Measurements from ENCODE around the gene CACTIN.
"Not testable (repeated sequence)": the region's sequence is repeated elsewhere in the genome, so short reads cannot be mapped to it uniquely, and the experiment has no call there.

The CACTIN gene

DNA sequence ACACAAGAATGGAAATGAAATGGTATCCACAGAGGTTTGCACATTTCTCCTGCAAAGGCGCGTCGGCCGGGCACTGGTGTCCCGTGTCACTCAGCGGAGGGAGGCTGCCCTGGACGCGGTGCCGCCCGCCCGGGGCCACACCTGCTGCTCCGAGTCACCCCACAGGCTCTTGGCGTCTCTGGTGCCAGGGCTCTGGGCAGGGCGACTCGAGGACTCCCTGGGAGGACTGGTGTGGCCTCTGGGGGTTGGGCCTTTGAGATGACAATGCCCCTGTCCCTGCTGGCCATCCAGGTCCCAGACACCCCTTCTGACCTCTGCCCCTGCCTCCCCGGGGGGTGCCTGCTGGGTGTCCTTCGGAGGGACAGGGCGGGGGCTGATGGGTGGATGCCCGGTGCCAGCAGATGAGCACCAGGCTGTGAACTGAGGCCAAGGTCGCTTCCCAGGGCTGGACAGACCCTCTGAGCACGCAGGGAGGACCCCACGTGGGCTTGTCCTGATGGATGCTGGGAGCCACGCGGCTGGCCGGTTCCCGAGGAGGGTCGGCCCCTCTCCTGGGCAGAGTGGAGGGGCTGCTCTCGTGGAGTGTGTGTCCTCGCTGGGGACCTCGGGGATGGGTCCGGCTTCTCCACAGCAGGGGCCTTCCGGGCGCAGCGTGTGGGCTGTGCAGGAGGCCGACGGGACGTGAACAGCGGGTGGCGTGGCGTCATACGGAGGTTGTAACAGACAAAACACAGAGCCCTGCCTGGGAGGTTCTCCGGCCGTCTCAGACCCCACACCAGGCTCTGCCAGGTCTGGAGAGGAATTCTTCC lies 4.7 kb upstream of the CACTIN start:
- H3K27ac ChIP-seq (ENCODE audit: low read length) = no peak overlapping the region
- no peaks in the 10 kb centered on the region for H3K27me3 ChIP-seq (ENCODE audit: insufficient read depth, low read length)
- H3K9me3 ChIP-seq (ENCODE audit: insufficient read depth, low read depth, low read length) = no peaks in the 10 kb centered on the region
- H3K36me3 ChIP-seq (ENCODE audit: insufficient read depth, low read depth, low read length) = no peaks in the 10 kb centered on the region
- no peak overlapping the region for H3K9ac ChIP-seq (ENCODE audit: low read depth, low read length)
- no peak overlapping the region for H3K4me3 ChIP-seq (ENCODE audit: low read length)
- H3K4me1 ChIP-seq (ENCODE audit: insufficient read depth, low read length) = no peaks in the 10 kb centered on the region

DNA sequence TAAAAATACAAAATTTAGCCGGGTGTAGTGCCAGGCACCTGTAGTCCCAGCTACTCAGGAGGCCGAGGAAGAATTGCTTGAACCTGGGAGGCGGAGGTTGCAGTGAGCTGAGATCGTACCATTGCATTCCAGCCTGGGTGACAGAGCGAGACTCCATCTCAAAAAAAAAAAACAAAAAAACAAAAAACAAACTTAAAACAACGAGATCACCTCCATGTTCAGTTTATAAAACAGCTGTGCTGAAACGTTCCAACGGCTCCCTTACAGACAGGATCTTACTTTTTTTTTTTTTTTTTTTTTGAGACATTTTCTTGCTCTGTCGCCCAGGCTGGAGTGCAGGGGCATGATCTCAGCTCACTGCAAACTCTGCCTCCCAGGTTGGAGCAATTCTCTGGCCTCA lies 2.2 kb upstream of the CACTIN start:
- not testable (repeated sequence) for H3K36me3 ChIP-seq (ENCODE audit: insufficient read depth, low read depth, low read length); H3K4me3 ChIP-seq (ENCODE audit: low read length); H3K9me3 ChIP-seq (ENCODE audit: insufficient read depth, low read depth, low read length); H3K27me3 ChIP-seq (ENCODE audit: insufficient read depth, low read length); H3K27ac ChIP-seq (ENCODE audit: low read length); H3K9ac ChIP-seq (ENCODE audit: low read depth, low read length); H3K4me1 ChIP-seq (ENCODE audit: insufficient read depth, low read length)

DNA sequence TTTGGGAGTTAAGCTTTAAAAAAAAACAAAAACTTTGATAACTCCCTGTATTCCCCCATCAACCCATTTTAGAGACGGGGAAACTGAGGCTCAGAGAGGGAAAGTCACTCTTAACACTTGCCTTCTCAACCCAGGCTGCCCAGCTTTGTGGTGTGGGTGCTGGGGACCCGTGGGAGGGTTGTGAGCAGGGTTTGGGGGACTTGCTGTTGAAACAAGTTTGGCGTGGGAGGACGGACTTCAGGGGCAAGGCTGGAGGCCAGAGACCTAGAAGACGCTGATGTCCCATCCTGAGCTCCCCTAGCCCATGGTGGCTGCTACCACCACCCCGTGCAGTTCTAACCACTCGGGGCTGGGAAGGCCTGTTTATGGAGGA lies 747 bp upstream of the CACTIN start:
- Histone ChIP-seq H3K36me3 (ENCODE audit: insufficient read depth, low read depth, low read length) (peaks cover 5% of the 10 kb centered on the region), H3K9me3 (ENCODE audit: insufficient read depth, low read depth, low read length) (no peaks in the 10 kb centered on the region), H3K4me1 (ENCODE audit: insufficient read depth, low read length) (no peaks in the 10 kb centered on the region), H3K27ac (ENCODE audit: low read length) (no peak overlapping the region), H3K27me3 (ENCODE audit: insufficient read depth, low read length) (no peaks in the 10 kb centered on the region), H3K9ac (ENCODE audit: low read depth, low read length) (no peak overlapping the region), H3K4me3 (ENCODE audit: low read length) (peak overlapping the region; percentile 21; the same call in 1 of the 2 replicates)

DNA sequence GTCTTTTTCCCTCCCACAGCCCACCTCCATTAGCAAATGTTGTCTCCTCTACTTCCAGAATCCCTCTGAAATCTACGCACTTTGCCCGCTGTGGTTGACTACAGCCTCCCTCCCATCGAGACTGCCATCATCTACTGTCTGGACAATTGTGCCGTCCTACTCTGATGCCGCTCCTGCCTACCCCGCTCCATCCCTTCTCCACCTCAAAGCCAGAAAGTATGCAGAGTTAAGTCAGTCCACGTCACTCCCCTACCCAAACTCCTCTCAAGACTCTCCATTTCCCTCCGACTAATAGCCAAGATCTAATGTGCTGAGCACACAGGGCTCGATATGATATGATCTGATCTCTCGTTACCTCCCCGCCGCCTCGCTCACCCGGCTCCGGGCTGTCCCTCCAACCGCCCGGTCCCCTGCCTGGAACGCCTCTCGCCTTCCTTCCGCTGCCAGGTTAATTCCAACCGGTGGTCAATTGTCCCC lies 556 bp downstream of the CACTIN start:
- Histone ChIP-seq H3K9me3 (ENCODE audit: insufficient read depth, low read depth, low read length) (no peaks in the 10 kb centered on the region), H3K4me1 (ENCODE audit: insufficient read depth, low read length) (no peaks in the 10 kb centered on the region), H3K4me3 (ENCODE audit: low read length) (peak overlapping the region; percentile 99), H3K9ac (ENCODE audit: low read depth, low read length) (peak overlapping the region; percentile 95), H3K27ac (ENCODE audit: low read length) (peak overlapping the region; percentile 98), H3K36me3 (ENCODE audit: insufficient read depth, low read depth, low read length) (peaks cover 7% of the 10 kb centered on the region), H3K27me3 (ENCODE audit: insufficient read depth, low read length) (no peaks in the 10 kb centered on the region)

DNA sequence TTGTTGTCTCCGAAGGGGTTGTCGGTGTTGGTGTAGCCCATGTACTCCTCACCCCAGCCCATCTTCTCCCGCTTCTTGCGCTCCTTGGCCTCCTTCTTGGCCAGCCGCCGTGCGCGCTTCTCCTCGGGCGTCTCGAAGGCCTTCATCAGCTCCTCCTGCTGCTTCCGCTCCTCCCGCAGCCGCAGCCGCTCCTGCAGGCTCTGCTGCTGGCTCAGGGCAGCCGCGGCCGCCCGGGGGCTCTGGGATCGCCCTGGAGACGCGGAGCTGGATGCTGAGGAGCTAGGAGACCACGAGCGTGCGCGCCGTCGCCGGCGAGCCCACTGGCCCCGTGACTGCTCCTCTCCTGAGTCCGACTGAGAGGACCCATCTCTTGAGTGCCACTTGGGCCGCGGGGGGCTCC lies 2.9 kb downstream of the CACTIN start:
- Histone ChIP-seq H3K27ac (ENCODE audit: low read length) (no peak overlapping the region), H3K4me3 (ENCODE audit: low read length) (no peak overlapping the region), H3K27me3 (ENCODE audit: insufficient read depth, low read length) (no peaks in the 10 kb centered on the region), H3K9ac (ENCODE audit: low read depth, low read length) (no peak overlapping the region), H3K36me3 (ENCODE audit: insufficient read depth, low read depth, low read length) (peaks cover 7% of the 10 kb centered on the region), H3K9me3 (ENCODE audit: insufficient read depth, low read depth, low read length) (no peaks in the 10 kb centered on the region), H3K4me1 (ENCODE audit: insufficient read depth, low read length) (no peaks in the 10 kb centered on the region)

DNA sequence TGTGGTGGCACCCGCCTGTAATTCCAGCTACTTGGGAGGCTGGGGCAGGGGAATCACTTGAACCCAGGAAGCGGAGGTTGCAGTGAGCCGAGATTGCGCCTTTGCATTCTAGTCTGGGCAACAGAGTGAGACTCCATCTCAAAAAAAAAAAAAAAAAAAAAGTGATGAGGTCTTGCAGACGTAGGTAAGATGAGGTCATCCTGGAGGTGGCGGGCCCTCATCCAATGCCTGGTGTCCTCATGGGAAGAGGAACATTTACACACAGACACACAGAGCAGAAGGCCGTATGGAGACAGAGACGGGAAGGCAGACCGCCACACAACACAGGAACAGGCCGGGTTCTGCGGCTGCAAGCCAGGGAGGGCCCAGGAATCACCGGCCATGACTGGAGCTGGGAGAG lies 4.4 kb downstream of the CACTIN start:
- Histone ChIP-seq H3K27ac (ENCODE audit: low read length) (no peak overlapping the region), H3K9ac (ENCODE audit: low read depth, low read length) (no peak overlapping the region)

DNA sequence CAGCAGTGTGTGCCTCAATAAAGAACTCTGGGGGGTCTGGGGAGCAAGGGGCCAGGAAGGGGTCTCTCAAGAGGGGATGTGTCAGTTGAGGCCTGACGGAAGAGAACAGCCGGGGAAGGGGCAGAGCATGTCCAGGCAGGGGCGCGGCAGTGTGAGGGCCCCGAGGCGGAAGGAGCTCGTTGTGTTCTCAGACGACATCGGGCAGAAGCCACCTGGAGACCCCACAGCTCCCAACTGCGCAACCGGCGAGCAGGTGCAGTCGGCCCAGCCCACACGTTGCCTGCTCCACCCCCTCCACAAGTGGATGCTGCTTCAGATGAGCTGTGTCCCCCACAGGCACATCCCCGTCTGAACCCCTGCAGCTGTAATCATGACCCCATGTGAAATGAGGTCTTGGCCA lies 4.9 kb downstream of the CACTIN start:
- H3K36me3 ChIP-seq (ENCODE audit: insufficient read depth, low read depth, low read length) = peaks cover 7% of the 10 kb centered on the region
- H3K27ac ChIP-seq (ENCODE audit: low read length) = no peak overlapping the region
- H3K4me1 ChIP-seq (ENCODE audit: insufficient read depth, low read length) = no peaks in the 10 kb centered on the region
- no peaks in the 10 kb centered on the region for H3K27me3 ChIP-seq (ENCODE audit: insufficient read depth, low read length)
- no peak overlapping the region for H3K4me3 ChIP-seq (ENCODE audit: low read length)
- H3K9ac ChIP-seq (ENCODE audit: low read depth, low read length) = no peak overlapping the region
- H3K9me3 ChIP-seq (ENCODE audit: insufficient read depth, low read depth, low read length) = no peaks in the 10 kb centered on the region

More for the DNA sequence above, 4.4 kb downstream of the CACTIN start:
- no peaks in the 10 kb centered on the region for H3K27me3 ChIP-seq (ENCODE audit: insufficient read depth, low read length)
- H3K36me3 ChIP-seq (ENCODE audit: insufficient read depth, low read depth, low read length) = peaks cover 7% of the 10 kb centered on the region
- no peaks in the 10 kb centered on the region for H3K4me1 ChIP-seq (ENCODE audit: insufficient read depth, low read length)
- no peak overlapping the region for H3K4me3 ChIP-seq (ENCODE audit: low read length)
- H3K9me3 ChIP-seq (ENCODE audit: insufficient read depth, low read depth, low read length) = no peaks in the 10 kb centered on the region

DNA sequence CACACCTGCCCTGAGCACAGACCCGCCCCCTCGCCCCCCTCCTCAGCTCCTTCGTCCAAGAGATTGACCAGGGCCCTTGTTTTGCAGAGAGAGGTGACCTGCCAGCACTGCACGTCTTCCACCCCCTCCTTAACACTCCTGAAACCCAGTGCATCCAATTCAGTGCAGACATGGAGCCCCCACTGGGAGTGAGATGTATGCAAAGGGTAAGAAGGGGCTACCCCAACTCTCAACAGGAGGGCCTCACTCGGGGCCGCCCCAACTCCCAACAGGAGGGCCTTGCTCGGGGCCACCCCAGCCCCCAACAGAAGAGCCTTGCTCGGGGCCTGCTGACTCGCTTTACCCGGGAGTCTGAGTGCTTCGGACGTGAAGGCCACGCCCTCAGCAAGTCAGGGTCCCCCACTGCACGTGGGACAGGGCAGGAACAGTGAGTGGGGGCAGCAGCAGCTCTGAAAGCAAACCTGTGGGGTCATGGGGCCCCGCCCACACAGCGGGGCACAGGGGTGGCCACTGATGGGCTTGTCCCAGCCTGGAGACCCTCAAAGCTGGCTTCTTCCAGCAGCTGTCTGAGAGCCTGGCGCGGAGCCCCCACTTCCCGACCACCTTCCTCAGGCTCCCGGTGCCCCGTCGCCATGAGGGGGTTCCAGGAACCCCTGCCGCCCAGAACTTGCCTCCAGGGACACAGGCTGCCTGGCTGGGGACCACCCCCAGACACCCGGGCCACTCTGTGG lies 5.6 kb downstream of the CACTIN start:
- H3K27me3 ChIP-seq (ENCODE audit: insufficient read depth, low read length) = no peaks in the 10 kb centered on the region
- no peak overlapping the region for H3K9ac ChIP-seq (ENCODE audit: low read depth, low read length)
- H3K9me3 ChIP-seq (ENCODE audit: insufficient read depth, low read depth, low read length) = no peaks in the 10 kb centered on the region
- H3K4me1 ChIP-seq (ENCODE audit: insufficient read depth, low read length) = no peaks in the 10 kb centered on the region
- H3K36me3 ChIP-seq (ENCODE audit: insufficient read depth, low read depth, low read length) = peaks cover 7% of the 10 kb centered on the region
- H3K27ac ChIP-seq (ENCODE audit: low read length) = no peak overlapping the region
- H3K4me3 ChIP-seq (ENCODE audit: low read length) = no peak overlapping the region

DNA sequence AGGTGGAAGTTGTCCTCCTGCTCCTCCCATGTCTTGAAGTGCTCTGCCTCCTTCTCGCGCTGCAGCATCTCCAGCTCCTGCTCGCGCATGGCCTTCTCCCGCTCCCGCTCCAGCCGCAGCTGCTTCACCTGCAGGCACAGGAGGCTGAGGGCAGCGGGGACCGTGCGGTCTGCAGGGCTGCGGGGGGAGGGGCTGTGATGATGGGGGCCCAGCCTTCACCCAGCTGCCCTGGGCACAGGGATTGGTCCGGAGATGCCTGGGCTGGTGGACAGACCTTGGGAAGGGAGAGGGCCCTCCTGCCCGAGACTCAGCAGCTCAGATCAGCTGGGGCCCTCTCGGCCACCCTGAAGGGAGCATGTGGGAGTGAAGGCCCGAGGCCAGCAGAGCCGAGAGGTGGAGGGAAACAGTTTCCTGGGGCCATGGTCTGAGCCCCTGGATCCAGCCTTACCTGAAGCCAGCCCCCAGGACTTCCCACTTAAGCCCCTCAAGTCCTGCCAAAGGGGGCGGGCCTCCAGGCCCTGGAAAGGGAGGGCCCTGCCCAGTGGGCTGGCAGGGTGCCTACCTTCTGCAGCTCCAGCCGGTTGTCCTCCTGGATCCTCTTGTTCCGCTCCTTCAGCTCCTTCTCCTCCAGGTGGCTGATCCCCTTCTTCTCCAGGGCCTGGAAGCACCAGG lies 6.3 kb downstream of the CACTIN start:
- Histone ChIP-seq H3K4me1 (ENCODE audit: insufficient read depth, low read length) (no peaks in the 10 kb centered on the region), H3K9me3 (ENCODE audit: insufficient read depth, low read depth, low read length) (no peaks in the 10 kb centered on the region), H3K27ac (ENCODE audit: low read length) (no peak overlapping the region), H3K9ac (ENCODE audit: low read depth, low read length) (no peak overlapping the region), H3K27me3 (ENCODE audit: insufficient read depth, low read length) (no peaks in the 10 kb centered on the region), H3K4me3 (ENCODE audit: low read length) (no peak overlapping the region), H3K36me3 (ENCODE audit: insufficient read depth, low read depth, low read length) (peaks cover 7% of the 10 kb centered on the region)

DNA sequence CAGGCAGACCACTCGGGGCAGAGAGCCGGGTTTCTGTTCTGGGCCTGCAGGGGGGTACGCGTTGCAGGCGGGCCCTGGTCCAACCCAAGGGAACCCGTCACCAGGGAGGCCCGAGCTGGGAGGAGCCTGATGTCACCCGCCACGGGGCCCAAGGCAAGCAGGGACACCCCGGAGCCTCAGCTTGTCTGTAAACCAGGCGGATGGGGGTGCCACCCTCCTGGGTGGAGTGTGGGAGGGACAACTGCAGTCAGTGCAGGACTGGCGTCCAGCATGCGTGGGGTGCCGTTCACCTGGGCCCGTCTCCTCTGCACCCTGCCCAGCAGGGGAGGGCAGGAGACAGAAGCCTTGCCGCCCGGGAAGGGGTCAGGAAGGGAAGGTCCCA lies 7.0 kb downstream of the CACTIN start:
- H3K27ac ChIP-seq (ENCODE audit: low read length) = no peak overlapping the region
- no peak overlapping the region for H3K9ac ChIP-seq (ENCODE audit: low read depth, low read length)
- no peaks in the 10 kb centered on the region for H3K9me3 ChIP-seq (ENCODE audit: insufficient read depth, low read depth, low read length)
- no peak overlapping the region for H3K4me3 ChIP-seq (ENCODE audit: low read length)
- H3K36me3 ChIP-seq (ENCODE audit: insufficient read depth, low read depth, low read length) = peaks cover 7% of the 10 kb centered on the region
- no peaks in the 10 kb centered on the region for H3K27me3 ChIP-seq (ENCODE audit: insufficient read depth, low read length)
- H3K4me1 ChIP-seq (ENCODE audit: insufficient read depth, low read length) = no peaks in the 10 kb centered on the region

DNA sequence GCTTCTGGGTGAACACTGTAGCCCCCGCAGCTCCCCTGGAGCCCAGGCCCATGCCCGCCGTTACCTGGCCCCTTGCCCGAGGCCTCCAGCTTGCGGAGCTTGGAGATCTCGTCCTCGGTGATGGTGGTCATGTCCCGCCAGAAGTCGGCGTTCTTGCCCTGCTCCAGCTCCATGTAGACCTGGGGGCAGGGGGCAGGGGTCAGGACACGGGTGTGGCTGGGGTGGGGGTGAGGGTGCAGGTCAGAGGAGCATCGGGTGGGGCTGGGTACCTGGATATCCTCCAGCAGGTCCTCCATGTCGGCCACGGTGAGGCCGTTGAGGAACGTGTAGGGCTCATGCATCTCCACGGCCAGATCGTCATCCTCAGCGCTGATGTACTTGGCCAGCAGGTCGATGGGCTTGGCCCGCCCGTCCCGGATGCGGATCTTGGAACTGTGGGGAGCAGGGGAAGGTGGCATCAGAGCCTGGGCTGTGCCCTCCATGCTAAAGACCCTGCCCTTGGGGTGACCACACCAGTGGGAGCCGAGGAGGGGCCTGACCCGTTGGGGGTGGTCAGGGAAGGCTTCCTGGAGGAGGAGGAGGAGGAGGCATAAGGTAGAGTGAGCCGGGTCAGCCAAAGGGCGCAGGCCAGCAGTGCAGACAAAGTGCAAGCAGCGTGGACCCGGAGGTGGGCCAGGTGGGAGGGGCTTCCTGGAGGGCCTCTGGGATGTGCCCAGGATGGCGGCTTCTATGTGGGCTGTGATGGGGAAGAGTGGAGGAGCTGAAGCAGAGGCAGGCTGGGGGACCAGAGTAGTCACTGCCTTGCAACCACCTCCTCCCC lies 7.6 kb downstream of the CACTIN start:
- no peaks in the 10 kb centered on the region for H3K9me3 ChIP-seq (ENCODE audit: insufficient read depth, low read depth, low read length)
- no peaks in the 10 kb centered on the region for H3K27me3 ChIP-seq (ENCODE audit: insufficient read depth, low read length)
- no peaks in the 10 kb centered on the region for H3K4me1 ChIP-seq (ENCODE audit: insufficient read depth, low read length)
- no peak overlapping the region for H3K27ac ChIP-seq (ENCODE audit: low read length)
- peaks cover 7% of the 10 kb centered on the region for H3K36me3 ChIP-seq (ENCODE audit: insufficient read depth, low read depth, low read length)
- no peak overlapping the region for H3K4me3 ChIP-seq (ENCODE audit: low read length)
- H3K9ac ChIP-seq (ENCODE audit: low read depth, low read length) = no peak overlapping the region

Data from iPS-20b (cell line).